Ishikawa (cell line): Measurements from ENCODE around the gene SCGB2A2.

Source experiments
- CEBPB ChIP-seq: IDR thresholded peaks from 2 replicates; pipeline ENCODE4 v1.6.1; 2012
- CREB1 ChIP-seq: IDR thresholded peaks from 2 replicates; pipeline ENCODE4 v1.6.1; 2012; ENCODE audit warnings: low read depth
- EP300 ChIP-seq: IDR thresholded peaks from 2 replicates; pipeline ENCODE4 v1.6.1; 2012; ENCODE audit warnings: borderline replicate concordance
- RAD21 ChIP-seq: IDR thresholded peaks from 2 replicates; pipeline ENCODE4 v1.6.1; 2012; ENCODE audit warnings: low read depth
- REST ChIP-seq: IDR thresholded peaks from 2 replicates; pipeline ENCODE4 v1.6.1; 2012; ENCODE audit warnings: low read depth, mild to moderate bottlenecking
- TAF1 ChIP-seq: IDR thresholded peaks from 2 replicates; pipeline ENCODE4 v1.6.1; 2012; ENCODE audit warnings: low read depth, mild to moderate bottlenecking
- TCF12 ChIP-seq: IDR thresholded peaks from 2 replicates; pipeline ENCODE4 v1.6.1; 2012; ENCODE audit warnings: low read depth
- YY1 ChIP-seq: IDR thresholded peaks from 2 replicates; pipeline ENCODE4 v1.6.1; 2012; ENCODE audit warnings: low read depth
- TF ChIP-seq, protein P1 (sequence below): IDR thresholded peaks from 2 replicates; pipeline ENCODE4 v1.6.1; 2012

GRCh38 chr11:62236187-62236586 is 33.8 kb upstream of the SCGB2A2 start:
- TF ChIP-seq EP300 (no peak), TAF1 (no peak), CEBPB (no peak), YY1 (no peak), TCF12 (no peak), REST (no peak), CREB1 (no peak), RAD21 (no peak)
- TF ChIP-seq, protein P1, sequence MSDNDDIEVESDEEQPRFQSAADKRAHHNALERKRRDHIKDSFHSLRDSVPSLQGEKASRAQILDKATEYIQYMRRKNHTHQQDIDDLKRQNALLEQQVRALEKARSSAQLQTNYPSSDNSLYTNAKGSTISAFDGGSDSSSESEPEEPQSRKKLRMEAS = no peak
